HS-5 (cell line): ENCODE data around the gene CD248.
"Not testable (repeated sequence)": the region's sequence is repeated elsewhere in the genome, so short reads cannot be mapped to it uniquely, and the experiment has no call there.

Source experiments
- DNase-seq: peaks from one replicate; pipeline ENCODE4 v3.0.0-alpha.2; 2012; ENCODE audit warnings: low read depth

Gene CD248

DNA sequence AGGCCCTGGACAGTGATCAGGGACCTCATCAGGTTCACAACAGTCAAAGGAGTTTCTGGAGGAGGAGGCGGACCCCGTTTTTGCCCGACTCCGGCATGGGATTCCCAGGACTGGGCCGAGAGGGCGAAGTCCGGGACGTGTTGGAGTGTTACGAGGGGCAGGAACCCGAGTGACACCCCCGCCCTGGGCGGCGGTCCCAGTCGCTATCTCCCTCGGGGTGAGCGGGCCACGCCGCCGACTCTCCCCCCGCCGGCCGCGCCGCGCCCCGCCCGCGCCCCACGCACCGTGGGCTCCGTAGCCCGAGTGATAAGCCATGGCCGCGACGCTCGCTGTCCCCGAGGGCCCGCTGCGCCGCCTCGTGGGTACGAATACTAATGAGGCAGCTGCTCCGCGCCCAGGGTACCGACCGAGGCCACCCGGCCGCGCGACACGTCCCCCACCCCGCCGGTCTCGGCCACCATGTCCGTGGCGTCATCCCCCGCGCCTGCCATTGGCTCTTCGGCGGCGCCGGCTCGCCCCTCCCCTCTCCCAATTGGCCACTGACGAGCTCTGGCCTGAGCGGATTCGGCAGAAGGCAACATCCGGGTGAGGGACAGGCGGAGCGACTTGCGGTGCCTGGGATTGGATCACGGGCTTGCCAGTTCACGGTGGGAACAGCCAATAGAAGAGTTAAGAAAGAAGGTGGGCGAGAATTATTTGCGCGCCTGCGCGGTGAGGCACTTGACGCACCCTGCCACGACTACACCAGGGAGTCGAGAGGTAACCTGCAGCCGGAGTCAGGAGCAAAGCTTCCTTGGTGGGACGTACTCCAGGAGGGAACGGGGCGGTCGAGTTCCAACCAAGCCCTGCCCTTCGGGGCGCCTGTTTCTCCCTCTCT lies 27.9 kb downstream of the CD248 start, which contains the start of gene YIF1A:
Gene YIF1A, minus strand, starts transcription at position 473 of the 877 bp plus-strand sequence. Its CDS starts 158 bp downstream, at position 315.
- peak; percentile 98 for DNase-seq

DNA sequence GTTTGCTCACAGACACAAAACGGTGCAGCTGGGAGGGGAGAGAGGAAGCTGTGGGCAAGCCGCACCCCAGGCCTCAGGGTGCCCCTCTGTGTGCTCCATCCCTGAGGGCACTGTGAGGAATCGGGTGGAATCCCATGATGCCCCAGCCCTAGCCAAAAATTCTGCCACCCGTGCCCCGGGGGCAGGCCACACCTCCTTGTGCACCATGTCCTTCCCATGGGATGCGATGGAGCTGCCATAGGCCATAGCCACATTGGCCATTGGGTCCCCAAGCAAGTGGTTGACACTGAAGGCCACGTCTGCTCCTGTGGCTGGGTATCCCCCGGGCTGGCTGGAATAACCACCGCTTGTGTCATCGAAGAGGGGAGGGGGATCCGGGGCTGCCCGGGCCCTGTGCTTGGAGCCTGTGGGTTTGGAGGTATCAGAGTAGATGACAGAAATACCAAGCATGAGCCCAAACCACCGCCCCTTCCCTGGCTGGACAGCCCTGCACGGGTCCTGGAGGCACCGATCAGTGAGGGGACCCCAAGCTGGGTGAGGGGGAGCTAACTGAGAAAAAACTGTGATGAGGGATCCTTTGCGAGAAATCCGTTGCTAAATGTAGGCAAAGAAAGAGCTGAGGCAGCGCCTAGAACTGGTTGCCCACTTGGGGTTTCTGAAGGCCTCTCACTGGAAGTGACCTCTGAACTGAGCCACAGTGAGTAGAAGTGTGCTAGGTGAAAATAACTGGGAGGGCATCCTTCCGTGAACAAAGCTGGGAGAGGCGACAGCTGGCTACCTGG lies 28.8 kb downstream of the CD248 start:
- DNase-seq = no peak

DNA sequence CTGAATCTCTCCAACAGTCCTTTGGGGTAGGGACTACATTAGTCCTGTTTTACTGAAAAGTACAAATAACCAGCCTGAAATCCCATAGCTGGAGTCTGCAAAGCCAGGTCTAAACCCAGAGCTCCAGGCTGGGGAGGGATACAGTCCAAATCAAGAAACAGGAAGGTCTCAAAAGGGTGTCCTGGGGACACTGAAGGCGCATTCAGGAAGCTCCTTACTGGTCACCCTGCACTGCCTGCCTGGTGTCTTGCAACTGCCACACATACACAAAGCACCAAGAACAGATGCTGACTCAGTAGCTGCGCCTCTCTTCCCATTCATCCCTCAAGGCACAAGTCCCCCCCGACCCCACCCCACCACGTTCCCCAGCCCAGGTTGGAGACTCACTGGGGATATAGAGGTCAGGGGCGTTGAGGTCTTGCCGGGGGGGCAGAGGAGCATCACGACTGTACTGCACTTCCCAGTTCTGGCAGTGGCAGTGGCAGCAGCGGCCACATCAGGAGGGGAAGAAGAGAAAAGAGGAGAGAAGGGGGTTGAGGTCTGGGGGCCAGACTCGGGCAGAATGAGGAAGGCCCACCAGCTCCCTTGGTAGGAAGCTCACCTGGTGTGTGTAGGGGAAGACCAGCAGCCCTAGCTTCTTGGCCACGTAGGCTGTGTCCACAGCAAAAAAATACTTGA lies 29.5 kb downstream of the CD248 start:
- no peak for DNase-seq

DNA sequence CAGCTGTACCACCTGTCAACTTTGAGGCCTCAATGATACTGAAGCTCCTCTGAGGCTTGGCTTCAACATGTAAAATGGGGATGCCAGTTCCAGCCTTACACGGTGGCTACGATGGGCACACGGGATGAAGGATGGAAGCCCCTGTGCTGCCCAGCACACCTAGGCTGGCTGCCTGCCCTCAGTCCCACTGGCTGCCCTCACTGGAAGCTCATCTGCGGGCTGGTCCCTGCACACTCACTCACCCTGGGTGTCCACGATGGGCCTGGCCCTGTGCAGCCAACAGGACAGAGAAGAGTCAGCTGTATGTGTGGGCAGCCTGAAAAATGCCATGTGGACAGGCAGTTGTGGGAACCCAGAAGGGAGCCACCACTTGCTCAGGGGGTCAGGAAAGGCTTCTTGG lies 30.1 kb downstream of the CD248 start:
- DNase-seq = no peak

DNA sequence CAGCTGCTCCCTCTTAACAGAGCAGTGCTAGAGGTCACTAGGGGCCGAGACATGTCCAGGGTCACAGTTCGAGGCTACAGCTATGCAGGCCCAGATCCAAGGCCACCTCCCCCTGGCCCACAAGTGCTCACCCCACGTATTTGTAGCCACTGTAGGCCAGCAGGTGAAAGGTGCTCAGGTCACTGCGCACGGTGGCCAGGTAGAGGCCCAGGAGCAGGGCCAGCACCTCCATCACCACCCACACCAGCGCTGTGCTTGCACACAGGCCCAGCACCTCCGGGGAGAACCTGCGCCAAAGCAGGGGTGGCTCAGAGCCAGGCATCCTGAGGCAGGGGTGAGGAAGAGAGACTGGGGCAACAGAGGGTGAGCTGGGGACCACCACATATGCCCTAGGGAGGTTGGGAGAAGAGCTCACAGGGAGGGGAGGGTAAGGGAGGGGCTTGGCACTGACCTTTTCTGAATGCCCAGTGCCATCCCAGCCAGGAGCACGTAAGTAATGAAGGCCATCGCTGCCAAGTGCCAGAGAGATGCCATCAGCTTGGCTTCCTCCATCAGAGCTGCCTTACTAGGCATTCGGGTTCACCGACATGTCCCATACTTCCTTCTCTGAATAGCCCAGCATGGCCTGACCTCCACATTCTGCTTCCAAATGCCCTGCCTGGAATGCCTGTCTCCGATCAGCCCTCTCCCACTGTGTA lies 31.4 kb downstream of the CD248 start:
- no peak for DNase-seq

DNA sequence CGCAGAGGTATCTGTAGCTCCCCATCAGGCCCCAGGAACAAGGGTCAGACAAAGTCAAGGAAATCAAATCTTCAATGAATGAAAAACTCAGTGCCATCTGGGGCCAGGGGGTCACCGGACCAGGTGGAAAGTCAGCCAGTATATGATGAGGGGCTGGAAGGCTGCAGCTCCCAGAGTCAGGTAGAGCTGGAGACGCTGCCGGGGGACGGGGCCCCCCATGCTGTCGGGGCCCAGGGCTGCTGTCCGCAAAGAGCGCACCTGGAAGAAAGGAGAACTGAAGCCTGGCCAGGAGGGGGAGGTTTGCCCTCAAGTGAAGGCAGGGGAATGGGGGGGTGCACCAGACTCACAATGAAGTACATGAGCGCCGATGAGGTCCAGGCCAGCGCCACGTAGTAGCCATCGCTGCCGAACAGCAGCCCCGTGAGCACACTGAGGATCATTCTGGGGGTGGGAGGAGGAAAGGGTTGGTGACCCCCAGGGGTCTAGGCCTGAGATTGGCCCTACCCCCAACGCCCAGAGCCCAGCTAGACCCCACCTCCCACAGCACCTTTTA lies 32.2 kb downstream of the CD248 start:
- DNase-seq = no peak

DNA sequence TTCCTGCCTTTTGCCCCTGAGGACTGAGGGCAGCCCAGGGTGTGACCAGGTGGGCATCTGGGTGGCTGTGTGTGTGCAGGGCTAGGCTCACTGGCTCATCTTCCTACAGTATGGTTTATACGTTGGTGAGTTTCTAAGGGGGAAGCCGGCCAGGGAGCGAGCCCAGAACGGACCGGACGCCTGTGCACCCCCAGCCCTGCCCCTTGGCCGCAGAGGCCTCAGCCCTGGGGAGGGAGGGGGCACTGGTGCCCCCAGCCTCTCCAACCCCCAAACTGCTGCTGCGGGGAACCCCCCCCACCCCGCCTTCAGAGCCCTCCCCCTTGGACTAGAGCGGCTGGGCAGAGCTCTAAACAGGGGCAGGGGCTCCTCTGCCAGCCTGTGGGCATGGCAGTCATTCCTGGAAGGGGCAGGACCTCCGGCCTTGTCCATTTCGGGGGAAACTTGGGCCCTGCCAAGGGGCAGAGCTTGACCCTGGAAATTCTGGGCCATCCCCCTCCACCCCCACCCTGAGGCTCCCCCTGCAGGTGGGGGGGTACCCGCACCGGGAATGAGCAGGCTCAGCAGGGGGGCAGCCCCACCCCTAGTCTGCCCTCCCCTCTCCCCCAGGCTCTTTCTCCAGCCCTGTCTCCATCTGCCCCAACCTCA lies 33.3 kb downstream of the CD248 start:
- DNase-seq = no peak

DNA sequence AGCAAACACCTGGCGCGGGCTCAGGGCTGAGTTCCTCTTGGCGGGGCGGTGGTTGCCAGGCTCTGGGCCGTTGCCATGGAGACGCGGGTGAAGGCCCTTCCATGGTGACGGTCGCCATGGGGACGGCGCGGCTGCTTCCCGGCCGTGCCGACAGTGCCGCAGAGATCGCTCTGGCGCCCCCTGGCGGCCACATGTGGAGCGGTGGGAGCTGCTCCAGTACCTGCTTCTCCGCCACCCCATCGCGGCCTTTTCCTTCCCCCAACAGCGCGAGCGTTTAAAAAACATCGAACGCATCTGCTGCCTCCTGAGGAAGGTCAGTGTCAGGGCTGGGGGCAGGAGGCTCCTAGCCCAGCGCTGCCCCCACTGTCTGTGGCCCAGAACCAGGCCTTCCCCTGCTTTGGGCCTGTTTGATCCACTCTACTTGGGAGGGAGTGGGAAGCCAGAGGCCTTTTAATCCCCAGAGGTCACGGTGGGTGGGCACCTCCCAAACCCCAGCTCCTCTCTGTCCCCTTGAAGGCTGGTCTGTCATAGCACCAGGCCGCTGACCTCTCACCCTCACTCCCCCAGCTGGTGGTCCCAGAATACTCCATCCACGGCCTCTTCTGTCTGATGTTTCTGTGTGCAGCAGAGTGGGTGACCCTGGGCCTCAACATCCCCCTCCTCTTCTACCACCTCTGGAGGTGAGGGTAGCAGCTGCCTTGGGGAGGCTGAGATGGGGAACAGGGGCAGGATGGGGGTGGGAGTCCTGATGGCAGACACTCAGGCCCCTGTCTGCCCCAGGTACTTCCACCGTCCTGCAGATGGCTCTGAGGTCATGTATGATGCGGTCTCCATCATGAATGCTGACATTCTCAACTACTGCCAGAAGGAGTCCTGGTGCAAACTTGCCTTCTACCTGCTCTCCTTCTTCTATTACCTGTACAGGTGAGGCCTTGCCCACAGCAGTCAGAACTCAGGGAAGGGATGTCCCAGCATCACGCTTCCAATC lies 34.1 kb downstream of the CD248 start:
- peak; percentile 48 for DNase-seq

DNA sequence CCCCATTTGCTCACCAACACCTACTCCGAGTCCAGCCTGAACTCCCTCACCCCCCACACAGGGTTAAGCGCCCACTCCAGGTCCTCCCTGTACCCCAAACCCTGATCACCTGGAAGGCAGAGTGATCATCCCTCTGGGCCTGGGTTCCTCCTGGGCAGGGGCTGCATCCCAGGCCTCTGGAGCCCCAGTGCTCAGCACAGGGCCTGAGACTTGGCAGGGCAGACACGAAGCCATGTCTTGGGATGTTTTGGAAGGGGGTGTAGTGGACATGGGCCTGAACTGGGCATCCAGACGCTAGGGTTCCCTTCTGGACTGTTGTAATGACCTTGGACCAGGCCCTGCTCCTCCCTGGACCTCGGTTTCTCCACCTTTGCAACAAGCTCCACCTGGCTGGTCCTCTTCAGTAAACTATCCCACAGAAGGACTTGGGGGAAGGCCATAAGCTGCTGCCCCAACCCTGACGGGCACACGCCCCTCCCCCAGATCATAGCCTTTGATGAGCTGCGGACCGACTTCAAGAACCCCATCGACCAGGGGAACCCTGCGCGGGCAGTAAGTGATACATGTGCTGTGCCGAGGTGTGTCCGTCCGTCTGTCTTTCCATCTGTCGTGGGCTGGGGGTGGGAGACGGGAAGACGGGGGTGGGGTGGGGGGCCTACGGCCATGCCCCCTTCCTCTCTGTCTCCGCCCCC lies 34.9 kb downstream of the CD248 start:
- DNase-seq = no peak

DNA sequence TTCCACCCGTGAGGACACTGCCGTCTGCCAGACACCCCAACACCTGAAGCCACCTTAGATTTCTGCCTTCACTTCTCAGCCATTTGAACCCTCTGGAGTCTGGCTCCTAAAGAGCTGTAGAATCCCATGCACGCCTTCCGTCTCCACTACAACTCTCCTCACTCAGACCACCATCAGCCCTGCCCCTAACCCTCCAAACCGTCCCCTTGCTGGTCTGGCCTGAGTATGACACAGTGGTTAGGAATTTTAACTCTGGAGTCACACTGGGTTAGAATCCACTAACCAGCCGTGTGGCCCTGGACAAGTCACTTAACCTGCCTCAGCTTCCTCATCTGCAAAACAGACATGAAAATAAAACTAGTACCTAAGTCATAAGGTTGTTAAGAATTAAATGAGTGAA lies 35.8 kb downstream of the CD248 start:
- no peak for DNase-seq

DNA sequence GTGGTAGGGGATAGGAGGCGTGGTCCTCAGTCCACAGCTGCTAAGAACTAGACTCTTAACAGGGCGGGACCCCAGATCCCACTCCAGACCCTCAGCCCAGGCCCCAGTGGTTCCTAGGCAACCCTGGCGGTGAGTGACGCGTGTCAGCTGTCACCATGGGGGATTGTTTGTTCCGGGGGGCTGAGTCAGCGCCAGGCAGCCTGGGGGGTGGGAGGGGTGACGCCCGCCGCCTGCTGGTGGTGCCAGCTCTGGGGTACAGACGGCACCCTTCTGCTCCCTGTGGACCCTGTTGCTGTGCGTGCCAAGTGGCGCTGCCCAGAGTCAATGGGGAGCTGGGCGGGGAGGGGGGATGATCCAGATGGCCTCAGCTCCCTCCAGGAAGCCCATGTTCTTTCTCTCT lies 36.4 kb downstream of the CD248 start:
- DNase-seq = no peak

DNA sequence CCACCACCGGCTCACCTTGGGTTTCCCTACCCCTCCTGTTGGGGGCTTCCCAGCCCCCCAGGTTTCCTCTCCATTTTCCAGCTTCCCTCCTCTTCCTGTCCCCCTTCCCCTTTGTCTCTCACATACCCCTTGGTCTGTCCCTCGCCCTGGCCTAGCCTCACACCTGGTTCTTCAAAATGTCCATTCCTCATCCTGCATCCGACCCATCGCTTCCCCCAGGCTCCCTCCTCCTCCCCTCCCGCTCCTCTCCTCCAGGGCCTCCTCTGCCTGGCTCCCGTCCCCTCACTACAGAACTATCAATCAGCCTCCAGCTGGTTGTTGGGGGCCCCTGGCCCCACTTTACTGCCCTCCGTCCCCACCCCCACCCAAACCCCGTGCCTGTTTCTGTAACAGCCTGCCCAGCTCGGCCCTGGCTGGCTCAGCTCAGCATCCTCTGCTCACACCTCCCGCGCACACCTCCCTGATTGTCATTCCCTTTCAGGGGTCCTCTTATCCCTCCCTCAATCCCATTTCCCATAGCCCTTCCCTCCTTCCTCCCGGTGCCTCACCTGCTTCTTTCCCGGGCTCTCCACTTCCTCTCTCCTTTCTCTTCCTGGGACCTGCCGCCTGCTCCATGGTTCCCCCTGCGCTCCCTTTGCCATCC lies 37.6 kb downstream of the CD248 start:
- DNase-seq = no peak

DNA sequence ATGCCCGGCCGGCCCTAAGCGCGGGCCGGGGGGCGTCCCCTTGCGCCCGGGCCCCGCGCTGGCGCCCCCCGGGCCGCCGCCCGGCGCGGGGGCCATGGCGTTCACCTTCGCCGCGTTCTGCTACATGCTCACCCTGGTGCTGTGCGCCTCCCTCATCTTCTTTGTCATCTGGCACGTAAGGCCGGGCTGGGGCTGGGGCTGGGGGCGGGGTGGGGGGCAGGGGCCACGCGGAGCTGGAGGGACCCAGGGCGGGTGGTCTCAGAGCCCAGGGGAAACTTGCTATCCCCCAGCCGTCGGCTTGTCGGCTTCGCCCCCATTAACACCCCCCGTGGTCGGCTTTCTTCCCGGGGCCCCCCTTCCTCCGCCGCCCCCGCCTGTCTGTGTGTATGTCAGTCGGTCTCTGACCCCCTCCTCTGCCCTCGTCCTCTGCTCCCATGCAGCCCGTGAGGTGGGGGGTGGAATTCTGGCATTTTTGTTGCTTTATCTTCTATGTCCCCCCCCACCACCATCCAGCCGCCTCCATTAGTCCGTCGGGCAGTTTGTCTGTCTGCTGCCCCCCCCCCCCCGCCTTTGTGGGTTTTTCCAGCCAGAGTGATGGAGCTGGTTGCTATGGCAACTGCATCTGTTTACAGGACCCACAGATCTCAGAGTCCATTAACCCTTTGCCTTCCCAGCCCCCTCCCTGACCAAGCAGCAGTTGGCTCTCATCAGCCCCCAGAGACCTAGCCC lies 38.3 kb downstream of the CD248 start:
- DNase-seq = no peak

DNA sequence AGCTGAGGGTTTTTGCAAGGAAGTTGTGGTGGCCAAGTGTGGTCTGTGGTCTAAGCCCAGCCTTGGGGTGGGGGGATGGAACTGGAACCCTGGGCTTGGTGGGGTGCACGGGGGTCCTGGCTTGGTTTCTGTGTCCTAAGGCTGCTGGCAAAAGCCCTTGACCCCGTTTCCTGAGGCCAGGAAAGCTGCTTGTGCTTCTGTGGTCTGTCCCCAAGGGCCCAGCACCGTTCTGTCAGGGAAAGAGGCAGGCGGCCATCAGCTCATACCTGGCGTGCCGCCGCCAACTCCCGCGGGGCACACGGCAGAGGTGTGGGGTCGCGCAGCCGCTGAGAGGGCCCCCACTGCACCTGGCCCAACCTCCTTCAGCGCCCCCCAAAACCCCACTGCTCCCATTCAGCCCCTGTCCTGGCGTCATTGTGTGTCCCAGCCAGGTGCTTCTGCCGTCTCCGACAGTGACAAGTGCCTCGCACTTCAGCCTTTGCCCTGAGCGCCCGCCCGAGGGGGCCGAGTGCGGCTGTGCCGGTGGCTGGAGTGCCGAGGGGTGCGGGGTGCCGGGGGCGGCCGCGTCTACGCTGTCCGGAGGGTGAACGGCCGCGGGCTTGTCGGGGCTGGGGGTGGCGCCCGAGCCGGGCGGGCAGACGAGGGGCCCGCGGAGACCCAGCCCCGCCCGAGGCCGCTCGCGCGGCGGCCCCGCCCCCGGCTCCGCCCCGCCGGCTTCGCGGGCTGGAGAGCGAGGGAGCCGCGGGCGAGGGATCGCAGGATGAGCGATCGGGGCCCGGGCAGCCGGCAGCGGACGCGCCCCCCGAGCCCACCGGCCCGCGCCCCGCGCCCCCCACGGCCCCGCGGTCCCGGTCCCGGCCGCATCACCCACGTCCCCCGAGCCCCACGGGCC lies 39.1 kb downstream of the CD248 start, which contains the start of gene CNIH2:
Gene CNIH2, plus strand, starts transcription at position 705 of the 892 bp plus-strand sequence. CDS start 282 bp downstream, outside the sequence.
- no peak for DNase-seq

DNA sequence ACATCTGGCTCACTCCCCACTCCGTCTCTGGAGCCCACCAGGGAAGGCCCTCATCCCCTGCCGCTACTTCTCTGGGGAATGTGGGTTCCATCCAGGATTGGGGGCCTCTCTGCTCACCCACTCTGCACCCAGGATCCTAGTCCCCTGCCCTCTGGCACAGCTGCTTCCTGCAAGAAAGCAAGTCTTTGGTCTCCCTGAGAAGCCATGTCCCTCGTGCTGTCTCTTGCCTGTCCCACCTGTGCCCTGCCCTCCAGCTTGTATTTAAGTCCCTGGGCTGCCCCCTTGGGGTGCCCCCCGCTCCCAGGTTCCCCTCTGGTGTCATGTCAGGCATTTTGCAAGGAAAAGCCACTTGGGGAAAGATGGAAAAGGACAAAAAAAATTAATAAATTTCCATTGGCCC lies 39.8 kb downstream of the CD248 start:
- not testable (repeated sequence) for DNase-seq

DNA sequence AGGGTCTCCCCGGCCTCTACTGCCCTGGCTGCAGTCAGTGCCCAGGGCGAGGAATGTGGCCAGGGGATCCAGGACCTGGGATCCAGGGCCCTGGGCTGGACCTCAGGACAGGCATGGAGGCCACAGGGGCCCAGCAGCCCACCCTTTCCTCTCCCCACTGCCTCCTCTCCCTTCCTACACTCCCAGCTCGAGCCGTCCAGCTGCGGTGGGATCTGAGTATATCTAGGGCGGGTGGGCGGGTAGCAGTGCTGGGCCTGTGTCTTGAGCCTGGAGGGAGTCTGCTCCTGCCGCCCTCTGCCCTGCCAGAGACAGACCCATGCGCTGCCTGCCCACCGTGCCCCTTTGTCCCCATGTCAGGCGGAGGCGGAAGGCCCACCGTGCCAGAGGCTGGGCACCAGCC lies 40.2 kb downstream of the CD248 start:
- DNase-seq = not testable (repeated sequence)
